HG03571 (cell line): ENCODE data around the gene CCDC138.

ENCODE experiments used
- ATAC-seq: cut with Tn5 transposase; IDR thresholded peaks from one replicate; pipeline ENCODE4 v1.9.1; 2021; ENCODE audit not compliant: unreplicated experiment

Gene CCDC138

GRCh38 chr2:108894766-108895165 lies 108.2 kb downstream of the CCDC138 start:
- ATAC-seq: no peak

DNA sequence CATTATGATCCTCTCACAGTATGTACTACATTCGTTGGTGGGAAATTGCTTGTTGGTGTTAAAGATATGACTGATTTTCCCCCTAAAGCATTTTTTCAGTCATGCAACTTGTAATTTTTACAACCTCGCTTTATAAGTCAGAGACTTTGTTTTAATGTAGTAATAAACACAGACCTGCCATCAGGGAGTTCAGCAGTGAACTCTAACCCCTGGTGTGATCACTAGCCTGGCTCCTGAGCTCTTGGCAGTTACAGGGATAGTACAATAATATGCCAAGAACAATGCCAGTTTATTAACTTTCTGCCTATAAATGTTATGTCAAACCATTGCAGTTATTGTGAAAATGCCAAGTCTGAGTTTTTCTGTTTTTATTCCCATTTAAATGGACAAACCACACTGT lies 108.6 kb downstream of the CCDC138 start:
- no peak for ATAC-seq

DNA sequence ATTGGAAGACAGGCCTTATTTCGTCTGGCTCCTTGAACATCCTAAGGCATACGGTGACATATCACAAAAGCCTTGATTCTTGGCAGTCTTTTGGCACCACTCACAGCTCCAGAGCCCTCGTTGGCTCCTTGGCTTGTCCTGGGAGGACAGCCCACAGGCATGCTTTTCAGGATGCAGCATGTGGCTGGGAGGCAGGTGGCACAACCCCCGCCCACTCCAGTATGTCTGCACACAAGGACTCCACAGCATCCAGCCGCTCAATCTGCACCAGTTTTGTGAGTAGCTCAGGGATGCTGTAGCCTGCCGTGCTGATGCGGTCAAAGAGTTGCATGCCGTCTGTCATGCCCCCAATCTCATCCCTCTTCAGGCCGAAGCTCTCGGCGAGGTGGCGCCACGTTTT lies 110.2 kb downstream of the CCDC138 start:
- ATAC-seq: no peak

- no peak for ATAC-seq
These were observed 111.9 kb downstream of the CCDC138 start for GRCh38 chr2:108898315-108899082.

DNA sequence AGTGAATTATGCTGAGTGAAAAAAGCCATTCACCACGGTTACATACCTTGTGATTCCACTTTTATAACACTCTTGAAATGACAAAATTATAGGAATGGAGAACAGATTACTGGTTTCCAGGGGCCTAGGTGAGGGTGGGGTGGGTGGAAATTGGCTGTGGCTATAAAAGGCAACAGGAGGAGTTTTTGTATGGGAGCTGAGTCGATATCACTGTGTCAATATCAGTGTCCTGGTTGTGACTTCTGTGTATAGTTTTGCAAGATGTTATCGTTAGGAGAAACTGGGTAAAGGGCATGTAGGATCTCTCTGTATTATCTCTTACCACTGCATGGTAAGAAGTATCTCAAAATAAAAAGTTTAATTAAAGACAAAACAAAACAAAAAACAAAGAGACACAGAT lies 118.1 kb downstream of the CCDC138 start:
- no peak for ATAC-seq

- no peak for ATAC-seq
These were observed 118.6 kb downstream of the CCDC138 start for GRCh38 chr2:108905176-108905575.

GRCh38 chr2:108905906-108906305 lies 119.3 kb downstream of the CCDC138 start:
- ATAC-seq: no peak

GRCh38 chr2:108906403-108907077 lies 120.0 kb downstream of the CCDC138 start:
- ATAC-seq: no peak

GRCh38 chr2:108907822-108908712 lies 121.5 kb downstream of the CCDC138 start:
- no peak for ATAC-seq

DNA sequence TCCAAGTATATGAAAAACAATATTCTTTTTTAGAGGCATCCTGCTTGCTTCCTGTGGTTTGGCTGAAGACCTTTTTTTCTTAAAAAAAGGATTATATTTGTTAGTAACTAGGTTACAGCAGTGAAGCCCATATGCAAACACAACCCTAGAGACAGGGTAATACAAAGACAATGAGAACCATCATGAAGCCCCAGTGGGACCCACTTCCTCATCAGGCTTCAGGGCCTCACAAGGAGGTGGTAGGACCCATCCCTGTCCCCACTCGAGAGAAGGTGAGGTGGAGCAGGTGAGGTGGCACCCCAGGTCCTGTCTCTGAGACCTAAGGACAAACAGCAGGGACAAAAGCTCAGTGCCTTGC lies 122.1 kb downstream of the CCDC138 start:
- no peak for ATAC-seq

DNA sequence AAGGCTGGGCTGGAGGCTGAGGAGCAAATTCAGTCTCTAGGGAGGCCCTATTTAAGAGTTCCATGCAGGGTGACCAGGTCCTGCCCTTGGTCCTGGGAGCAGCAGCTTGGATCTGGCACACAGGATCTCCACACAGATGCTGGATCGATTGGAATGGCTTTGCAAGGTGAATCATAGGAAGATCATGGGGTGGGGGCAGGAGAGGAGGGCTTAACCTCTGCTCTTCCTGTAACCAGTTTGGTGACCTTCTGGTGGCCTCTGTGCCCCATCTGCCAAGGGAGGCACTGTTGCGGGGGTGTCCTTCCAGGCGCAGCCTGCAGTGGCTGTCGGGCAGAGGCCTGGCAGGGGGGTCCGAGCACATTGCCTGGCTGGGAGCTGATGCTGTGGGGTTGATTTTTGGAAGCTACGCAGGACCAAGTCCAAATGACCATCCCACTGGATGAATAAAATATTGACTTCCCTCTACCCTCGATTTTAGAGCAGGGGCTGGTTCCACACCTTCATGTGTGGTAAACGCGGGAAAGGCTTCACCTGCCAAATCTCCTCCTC lies 122.8 kb downstream of the CCDC138 start:
- ATAC-seq: no peak

DNA sequence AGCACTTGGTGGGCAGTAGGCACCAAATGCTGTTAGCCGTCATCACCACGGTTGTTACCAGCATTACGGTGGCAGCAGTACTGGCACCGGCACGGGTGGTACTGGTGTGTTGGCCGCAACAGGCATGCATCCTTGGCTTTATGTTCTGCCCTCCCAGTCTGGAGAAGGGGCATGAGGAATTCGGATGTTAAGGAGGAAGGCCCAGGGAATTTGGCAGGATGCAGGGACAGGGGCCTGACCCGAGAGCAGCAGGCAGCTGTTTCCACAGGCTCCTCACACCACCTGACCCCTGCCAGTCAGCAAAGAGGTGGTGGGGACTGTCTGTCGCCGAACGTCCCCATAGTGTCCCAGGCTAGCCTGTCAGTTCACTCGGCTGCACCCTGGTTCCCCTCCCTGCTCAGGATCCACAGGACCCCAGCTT lies 123.5 kb downstream of the CCDC138 start:
- ATAC-seq: no peak

DNA sequence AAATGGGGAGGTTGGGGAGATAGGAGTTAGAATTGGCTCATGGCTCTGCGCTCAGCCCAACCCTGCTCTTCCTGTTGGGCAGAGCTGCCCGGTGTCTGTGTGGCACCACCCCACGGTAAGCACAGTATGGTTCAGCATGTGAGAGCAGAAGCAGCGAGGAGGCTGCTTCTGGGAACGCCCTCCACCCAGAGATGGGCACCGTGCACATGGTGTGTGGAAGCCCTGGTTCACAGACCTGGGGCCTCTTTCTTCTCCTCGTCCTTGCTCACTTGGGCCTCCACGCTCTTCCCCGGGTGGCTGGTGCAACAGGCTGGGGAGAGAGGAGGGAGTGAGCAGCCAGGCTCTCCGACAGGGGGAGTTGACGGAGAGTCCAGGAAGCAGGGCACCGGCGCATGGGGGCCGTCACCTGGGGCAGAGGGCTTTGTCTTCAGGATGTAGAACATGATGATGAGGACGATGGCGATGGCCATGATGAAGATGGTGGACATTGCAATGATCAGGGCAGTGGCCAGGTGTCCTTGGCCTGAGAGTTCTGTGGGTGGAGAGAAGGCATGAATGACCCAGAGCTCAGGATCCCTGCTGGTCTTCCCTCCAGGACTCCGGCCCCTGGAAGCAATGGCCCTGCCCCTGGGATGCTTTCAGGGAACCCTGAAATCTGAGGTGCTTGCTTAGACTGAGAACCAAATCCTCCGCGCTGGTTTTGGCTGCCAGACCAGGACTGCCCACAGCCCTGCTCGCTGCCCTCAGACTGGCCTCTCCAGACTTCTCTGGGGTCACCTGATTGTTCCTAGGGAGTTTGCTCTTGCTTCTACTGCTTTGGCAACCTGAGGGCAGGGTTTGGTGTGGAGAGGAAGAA lies 124.2 kb downstream of the CCDC138 start:
- no peak for ATAC-seq

DNA sequence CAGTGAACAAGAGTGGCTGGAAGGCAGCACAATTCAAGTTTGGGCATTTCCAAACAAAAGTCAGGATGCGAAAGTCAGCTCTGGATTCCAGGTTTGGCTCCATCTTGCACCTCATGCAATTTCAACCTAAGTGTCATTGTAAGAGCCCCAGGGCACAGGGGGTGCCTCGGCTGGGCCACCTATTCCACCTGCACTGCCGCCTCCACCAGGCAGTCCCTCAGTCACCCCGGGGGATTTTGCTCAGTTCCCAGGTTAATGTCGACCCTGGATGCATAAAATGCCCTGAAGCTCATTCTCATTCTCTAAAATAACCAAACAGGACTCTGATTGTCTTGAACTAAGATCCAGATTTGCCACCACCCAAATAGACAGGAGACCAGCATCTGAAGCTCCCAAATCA lies 124.8 kb downstream of the CCDC138 start:
- ATAC-seq: no peak

GRCh38 chr2:108911807-108912628 lies 125.4 kb downstream of the CCDC138 start:
- no peak for ATAC-seq

- no peak for ATAC-seq
These were observed 126.0 kb downstream of the CCDC138 start for GRCh38 chr2:108912629-108912902.

GRCh38 chr2:108916122-108916795 lies 129.7 kb downstream of the CCDC138 start:
- ATAC-seq: no peak

DNA sequence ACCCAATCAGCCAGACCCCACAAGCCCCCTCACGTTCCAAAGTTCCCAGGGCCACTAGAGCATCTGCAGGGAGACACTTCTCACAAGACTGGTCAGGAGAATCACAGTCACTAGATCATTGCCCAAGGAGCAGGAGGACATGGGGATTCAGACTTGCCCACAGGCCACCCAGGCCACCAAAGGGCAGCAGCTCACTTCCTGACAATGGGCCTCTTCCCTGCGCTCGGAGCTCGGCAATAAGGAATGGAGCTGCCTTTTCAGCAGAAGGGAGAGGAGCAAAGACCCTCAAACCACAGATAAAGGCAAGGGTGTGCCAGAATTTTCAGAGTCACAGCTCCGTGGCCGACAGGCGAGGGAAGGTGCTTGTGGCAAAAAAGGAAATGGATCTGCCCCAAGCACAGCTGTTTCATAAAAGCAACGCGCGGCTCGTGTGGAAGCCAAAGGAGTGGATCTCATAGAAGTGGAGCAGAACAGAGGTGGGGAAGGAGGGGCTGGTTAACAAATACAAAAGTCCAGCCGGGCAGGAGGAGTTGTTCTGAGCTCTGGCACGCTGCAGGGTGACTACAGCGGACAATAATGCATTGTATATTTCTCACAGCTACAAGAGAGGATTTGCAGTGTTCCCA lies 130.3 kb downstream of the CCDC138 start:
- no peak for ATAC-seq

- ATAC-seq: no peak
These were observed 131.0 kb downstream of the CCDC138 start for GRCh38 chr2:108917526-108917925.
